ENCODE measurements around the gene SLC18A3. TPM values are rescaled to one million over a fixed set of nuclear protein-coding genes. Genes with fewer than 3 reads are reported as not detected.

Gene SLC18A3
- total RNA-seq, 1 donor from 2014 or later, result 17.9 TPM

DNA sequence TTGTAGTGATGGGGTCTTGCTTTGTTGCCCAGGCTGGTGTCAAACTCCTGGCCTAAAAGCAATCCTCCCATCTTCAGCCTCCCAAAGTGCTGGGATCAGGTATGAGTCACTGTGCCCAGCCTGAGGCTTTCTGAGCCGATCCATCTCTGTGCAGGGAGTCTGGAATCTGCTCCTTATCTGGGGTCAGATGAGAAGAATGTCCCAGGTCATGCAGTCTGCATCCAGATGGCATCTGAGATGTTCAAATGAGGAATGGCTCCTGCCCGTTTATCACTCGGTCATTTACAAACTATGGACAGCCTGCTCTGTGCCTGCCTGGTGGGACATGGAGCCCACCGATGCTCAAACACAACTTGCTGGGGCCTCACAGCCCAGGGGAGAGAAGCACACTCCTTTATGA, 11.1 kb upstream of the SLC18A3 start:
- no peak overlapping the region for H3K27ac Mint-ChIP-seq (ENCODE audit: unreplicated experiment)

GRCh38 chr10:49599546-49599945, 10.6 kb upstream of the SLC18A3 start:
- Mint-ChIP-seq H3K4me3 (no peak overlapping the region), H3K36me3 (ENCODE audit: low read depth) (no peaks in the 10 kb centered on the region), H3K27me3 (ENCODE audit: low read depth) (peaks cover 53% of the 10 kb centered on the region), H3K27ac (ENCODE audit: unreplicated experiment) (no peak overlapping the region), H3K9me3 (no peaks in the 10 kb centered on the region), H3K4me1 (peaks cover 3% of the 10 kb centered on the region)
- DNase-seq (ENCODE audit: low read depth, low spot score), result no peak
- TF ChIP-seq, protein P1, sequence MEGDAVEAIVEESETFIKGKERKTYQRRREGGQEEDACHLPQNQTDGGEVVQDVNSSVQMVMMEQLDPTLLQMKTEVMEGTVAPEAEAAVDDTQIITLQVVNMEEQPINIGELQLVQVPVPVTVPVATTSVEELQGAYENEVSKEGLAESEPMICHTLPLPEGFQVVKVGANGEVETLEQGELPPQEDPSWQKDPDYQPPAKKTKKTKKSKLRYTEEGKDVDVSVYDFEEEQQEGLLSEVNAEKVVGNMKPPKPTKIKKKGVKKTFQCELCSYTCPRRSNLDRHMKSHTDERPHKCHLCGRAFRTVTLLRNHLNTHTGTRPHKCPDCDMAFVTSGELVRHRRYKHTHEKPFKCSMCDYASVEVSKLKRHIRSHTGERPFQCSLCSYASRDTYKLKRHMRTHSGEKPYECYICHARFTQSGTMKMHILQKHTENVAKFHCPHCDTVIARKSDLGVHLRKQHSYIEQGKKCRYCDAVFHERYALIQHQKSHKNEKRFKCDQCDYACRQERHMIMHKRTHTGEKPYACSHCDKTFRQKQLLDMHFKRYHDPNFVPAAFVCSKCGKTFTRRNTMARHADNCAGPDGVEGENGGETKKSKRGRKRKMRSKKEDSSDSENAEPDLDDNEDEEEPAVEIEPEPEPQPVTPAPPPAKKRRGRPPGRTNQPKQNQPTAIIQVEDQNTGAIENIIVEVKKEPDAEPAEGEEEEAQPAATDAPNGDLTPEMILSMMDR (conservative IDR thresholded peaks at IDR 0.05), result no peak

More for the DNA sequence above, 11.1 kb upstream of the SLC18A3 start:
- no peak for DNase-seq (ENCODE audit: low read depth, low spot score)
- Mint-ChIP-seq H3K9me3 (no peaks in the 10 kb centered on the region), H3K36me3 (ENCODE audit: low read depth) (no peaks in the 10 kb centered on the region), H3K4me1 (peaks cover 5% of the 10 kb centered on the region), H3K4me3 (no peak overlapping the region), H3K27me3 (ENCODE audit: low read depth) (peaks cover 48% of the 10 kb centered on the region)
- TF ChIP-seq, protein P1 (conservative IDR thresholded peaks at IDR 0.05), result no peak

DNA sequence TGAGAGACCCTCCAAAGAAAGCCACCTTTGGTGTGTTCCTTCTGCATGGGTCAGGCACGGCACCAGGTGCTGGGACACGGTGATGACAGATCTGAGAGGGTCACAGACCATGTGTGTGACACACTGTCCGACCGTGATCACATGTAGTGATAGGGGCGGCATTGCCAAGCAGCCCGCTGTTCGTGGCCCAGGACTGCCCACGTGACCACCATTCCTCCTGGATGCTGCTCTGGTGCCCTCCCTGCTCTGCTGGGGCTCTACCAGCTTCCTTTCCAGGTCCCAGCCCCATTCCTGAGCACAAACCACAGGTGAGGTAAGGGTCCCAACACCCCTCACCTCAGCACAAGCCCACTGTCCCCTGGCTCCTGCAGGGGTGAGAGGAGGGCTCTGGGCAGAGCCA, 10.1 kb upstream of the SLC18A3 start:
- H3K36me3 Mint-ChIP-seq (ENCODE audit: low read depth), result no peaks in the 10 kb centered on the region

GRCh38 chr10:49600781-49601400, 9.2 kb upstream of the SLC18A3 start:
- no peaks in the 10 kb centered on the region for H3K4me1 Mint-ChIP-seq
- no peaks in the 10 kb centered on the region for H3K36me3 Mint-ChIP-seq (ENCODE audit: low read depth)
- H3K4me3 Mint-ChIP-seq, result no peak overlapping the region
- H3K9me3 Mint-ChIP-seq, result no peaks in the 10 kb centered on the region
- peaks cover 62% of the 10 kb centered on the region for H3K27me3 Mint-ChIP-seq (ENCODE audit: low read depth)
- H3K27ac Mint-ChIP-seq (ENCODE audit: unreplicated experiment), result no peak overlapping the region
- TF ChIP-seq, protein P1 (conservative IDR thresholded peaks at IDR 0.05), result no peak
- DNase-seq (ENCODE audit: low read depth, low spot score), result no peak

More for the DNA sequence above, 10.1 kb upstream of the SLC18A3 start:
- TF ChIP-seq, protein P1 (conservative IDR thresholded peaks at IDR 0.05), result no peak
- Mint-ChIP-seq H3K27me3 (ENCODE audit: low read depth) (peaks cover 55% of the 10 kb centered on the region), H3K27ac (ENCODE audit: unreplicated experiment) (no peak overlapping the region), H3K4me1 (no peaks in the 10 kb centered on the region), H3K9me3 (no peaks in the 10 kb centered on the region), H3K4me3 (no peak overlapping the region)
- no peak for DNase-seq (ENCODE audit: low read depth, low spot score)

GRCh38 chr10:49601857-49602256, 8.3 kb upstream of the SLC18A3 start:
- H3K27ac Mint-ChIP-seq (ENCODE audit: unreplicated experiment), result no peak overlapping the region
- no peak for DNase-seq (ENCODE audit: low read depth, low spot score)

More at GRCh38 chr10:49601857-49602256, 8.3 kb upstream of the SLC18A3 start:
- Mint-ChIP-seq H3K36me3 (ENCODE audit: low read depth) (no peaks in the 10 kb centered on the region), H3K27me3 (ENCODE audit: low read depth) (peaks cover 67% of the 10 kb centered on the region), H3K4me3 (no peak overlapping the region), H3K4me1 (peaks cover 3% of the 10 kb centered on the region), H3K9me3 (no peaks in the 10 kb centered on the region)
- TF ChIP-seq, protein P1 (conservative IDR thresholded peaks at IDR 0.05), result no peak
